Germinal center (tissue), 1 donor: ENCODE data around the gene CAMK2N2.

Experiments used
- DNase-seq: peaks from one replicate; pipeline ENCODE4 v3.0.0; 2012; ENCODE audit warnings: mixed read lengths, low spot score

CAMK2N2 gene

GRCh38 chr3:184240384-184241140 is 20.8 kb downstream of the CAMK2N2 start:
- DNase-seq, result no peak

DNA sequence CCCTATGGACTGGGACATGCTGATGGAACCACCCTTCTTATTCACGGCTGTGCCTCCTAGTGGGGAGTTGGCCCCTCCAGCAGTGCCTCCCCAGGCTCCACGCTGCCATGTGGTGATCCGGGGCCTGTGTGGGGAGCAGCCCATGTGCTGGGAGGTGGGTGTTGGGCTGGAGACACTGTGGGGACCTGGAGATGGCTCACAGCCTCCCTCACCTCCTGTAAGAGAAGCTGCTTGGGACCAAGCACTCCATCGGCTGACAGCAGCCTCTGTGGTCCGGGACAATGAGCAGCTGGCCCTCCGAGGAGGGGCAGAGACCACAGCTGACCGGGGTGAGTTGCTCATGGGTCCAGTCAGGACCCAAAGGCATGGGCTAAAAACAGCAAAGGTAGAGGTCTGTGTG is 21.6 kb downstream of the CAMK2N2 start:
- no peak for DNase-seq

- DNase-seq, result no peak
These were observed 22.1 kb downstream of the CAMK2N2 start for GRCh38 chr3:184239221-184239620.

DNA sequence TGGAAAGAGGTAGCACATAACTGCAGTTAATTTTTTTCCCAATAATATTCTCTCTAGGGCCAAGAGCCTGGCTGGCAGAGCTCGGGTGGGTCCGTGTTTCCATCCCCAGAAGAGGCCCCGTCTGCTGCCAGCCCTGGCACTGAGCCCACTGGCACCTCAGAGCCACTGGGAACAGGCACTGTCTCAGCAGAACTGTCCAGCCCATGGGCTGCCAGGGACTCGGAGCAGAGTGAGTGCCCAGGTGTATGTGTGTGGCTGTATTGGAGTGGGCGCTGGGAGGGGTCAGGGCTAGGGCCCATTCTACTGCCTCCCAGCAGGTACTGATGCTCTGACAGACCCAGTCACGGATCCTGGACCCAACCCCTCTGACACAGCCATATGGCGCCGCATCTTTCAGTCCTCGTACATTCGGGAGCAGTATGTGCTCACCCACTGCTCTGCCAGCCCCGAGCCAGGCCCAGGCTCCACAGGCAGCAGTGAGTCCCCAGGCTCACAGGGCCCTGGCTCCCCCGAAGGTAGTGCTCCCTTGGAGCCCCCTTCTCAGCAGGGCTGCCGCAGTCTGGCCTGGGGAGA is 23.0 kb downstream of the CAMK2N2 start:
- DNase-seq, result no peak

- no peak for DNase-seq
These were observed 23.5 kb downstream of the CAMK2N2 start for GRCh38 chr3:184237807-184238206.

- no peak for DNase-seq
These were observed 24.1 kb downstream of the CAMK2N2 start for GRCh38 chr3:184237211-184237610.

- no peak for DNase-seq
These were observed 24.7 kb downstream of the CAMK2N2 start for GRCh38 chr3:184236636-184237035.

GRCh38 chr3:184236033-184236410 is 25.3 kb downstream of the CAMK2N2 start:
- no peak for DNase-seq

GRCh38 chr3:184235381-184236032 is 25.8 kb downstream of the CAMK2N2 start:
- no peak for DNase-seq

DNA sequence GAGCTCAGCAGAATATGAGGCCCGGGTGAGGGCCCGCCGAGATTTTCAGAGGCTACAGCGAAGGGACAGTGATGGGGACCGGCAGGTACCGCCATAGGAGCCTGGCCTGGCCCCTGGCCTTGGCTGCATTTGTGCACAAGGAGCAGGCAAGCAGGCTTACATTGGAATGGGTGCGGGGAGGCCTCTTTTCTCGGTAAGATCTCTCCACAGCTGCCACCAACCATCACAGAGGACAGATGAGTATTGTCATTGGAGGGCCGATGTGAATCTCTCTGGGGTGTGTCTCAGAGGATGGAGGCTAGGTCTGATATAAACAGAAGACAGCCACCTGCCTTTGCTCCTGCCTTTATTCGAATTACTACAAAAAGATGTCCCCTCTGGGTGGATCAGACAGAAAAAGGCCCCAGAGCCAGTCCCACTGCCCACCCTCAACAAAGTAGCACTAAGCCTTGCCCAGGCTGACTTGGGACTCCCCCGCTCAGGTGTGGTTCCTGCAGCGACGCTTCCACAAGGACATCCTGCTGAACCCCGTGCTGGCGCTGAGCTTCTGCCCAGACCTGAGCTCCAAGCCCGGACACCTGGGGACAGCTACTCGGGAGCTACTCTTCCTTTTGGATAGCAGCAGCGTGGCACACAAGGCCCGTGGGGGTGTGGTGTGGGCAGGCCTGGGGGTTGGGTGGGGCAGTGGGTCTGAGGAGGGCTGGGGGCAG is 26.5 kb downstream of the CAMK2N2 start:
- DNase-seq, result no peak

GRCh38 chr3:184234224-184234623 is 27.1 kb downstream of the CAMK2N2 start:
- no peak for DNase-seq

DNA sequence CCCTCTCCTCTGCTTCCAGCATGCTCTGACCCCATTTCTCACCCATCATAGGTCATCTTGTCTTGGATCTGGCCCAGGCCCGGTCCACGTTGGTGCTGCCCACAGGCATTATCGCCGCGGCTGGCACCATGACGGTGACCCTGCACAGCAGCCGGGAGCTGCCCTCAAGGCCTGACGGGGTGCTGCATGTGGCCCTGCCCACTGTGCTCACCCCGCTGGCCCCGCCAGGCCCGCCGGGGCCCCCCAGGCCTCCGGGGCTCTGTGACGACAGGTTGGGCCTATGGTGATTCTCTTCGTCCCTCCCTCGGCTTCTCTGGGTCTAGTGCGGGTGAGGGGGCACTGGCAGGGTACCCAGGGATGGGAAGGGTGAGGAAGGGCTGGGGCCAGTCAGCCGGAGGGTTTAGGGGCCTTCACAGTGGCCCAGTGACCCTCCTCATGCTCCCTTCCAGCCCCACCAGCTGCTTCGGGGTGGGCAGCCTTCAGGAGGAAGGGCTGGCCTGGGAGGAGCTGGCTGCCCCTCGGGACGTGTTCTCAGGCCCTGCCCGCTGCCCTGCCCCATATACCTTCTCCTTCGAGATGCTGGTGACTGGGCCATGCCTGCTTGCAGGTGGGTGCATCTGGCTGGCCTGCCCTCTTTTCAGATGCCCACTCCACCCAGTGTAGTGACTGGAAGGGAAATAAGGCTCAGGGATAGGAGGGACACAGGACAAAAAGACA is 28.1 kb downstream of the CAMK2N2 start:
- no peak for DNase-seq

- no peak for DNase-seq
These were observed 29.7 kb downstream of the CAMK2N2 start for GRCh38 chr3:184231671-184232070.

DNA sequence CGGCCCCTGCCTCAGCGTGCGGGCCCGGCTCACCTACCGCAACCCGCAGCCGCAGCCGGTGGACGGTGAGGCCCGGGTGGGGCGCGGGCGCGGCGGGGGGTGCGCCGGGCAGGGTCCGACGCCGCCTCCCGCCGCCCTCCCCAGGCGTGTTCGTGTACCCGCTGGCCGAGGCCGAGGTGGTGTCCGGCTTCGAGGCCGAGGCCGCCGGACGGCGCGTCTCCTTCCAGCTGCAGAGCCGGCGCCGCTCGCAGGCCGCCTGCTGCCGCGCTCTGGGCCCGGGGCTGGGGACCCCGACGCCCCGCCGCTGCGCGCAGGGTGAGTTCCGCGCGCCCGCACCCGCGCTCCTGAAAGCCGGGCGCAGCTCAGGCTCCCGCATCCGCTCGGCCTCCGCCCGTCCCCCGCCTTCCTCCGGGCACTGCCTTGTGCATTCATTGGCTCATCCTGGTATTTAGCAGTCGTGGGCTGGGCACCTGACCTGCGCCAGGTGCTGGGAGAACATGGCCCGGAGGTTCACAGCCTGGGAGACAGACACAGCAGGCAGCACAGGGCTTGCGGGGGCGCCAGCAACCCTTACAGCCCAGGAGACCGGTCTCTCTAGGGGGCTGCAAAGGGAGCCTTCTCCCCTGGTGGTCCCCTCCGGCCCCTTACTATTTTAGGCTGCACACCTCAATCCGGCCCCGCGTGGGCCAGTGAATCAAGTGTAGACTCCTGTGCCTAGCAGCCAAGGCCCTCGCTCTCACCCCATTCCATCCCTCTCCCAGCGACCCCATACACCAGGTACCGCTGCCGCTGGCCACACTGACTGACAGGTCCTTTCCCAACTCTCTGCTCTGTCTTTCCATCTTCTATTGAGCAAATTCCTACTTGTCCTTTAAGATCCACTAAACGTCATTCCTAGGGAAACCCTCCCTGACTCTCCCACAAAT is 30.5 kb downstream of the CAMK2N2 start:
- DNase-seq, result no peak

- no peak for DNase-seq
These were observed 31.2 kb downstream of the CAMK2N2 start for GRCh38 chr3:184230081-184230602.

- DNase-seq, result peak; percentile 90
These were observed 31.8 kb downstream of the CAMK2N2 start, which contains the start of gene VWA5B2 for GRCh38 chr3:184229394-184230080. Gene VWA5B2, plus strand, starts transcription at chr3:184229585. Its CDS starts 944 bp downstream, at chr3:184230529.

DNA sequence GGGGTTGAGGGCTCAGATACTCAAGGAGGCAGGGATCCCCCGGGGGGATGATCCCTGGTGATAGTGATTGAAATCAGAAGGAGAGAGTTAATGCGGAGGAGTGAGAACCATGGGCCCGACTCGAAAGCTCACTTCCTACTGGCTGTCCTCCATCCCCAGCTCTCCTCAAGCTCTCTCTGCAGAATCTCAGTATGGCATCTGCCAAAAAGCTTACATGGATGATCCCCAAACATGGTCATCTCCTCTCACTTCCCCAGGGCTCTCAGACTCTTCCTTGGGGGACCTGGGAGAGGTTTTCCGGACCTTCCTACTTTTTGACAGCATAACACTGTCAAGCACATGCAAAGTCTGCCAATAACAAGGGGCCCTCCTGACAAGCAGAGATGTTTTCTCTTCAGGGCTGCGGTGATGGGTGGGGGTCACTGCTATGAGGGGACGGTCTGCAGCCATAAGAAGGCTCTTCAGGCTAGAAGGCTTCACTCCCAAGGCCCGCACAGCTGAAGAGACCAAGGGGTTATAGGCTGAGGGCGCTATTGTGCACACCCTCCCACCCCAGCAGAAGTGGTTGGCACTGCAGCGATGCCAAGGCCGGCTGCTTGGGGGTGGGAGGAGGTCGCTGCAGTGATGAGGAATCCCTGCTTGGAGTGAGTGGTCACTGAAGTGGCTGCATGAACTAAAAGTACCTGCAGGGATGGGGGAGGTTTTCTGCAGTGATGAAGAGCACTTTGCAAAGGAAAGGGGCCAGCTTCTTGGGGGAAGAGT is 32.8 kb downstream of the CAMK2N2 start:
- no peak for DNase-seq

GRCh38 chr3:184227481-184227935 is 33.8 kb downstream of the CAMK2N2 start:
- DNase-seq, result peak; percentile 76

DNA sequence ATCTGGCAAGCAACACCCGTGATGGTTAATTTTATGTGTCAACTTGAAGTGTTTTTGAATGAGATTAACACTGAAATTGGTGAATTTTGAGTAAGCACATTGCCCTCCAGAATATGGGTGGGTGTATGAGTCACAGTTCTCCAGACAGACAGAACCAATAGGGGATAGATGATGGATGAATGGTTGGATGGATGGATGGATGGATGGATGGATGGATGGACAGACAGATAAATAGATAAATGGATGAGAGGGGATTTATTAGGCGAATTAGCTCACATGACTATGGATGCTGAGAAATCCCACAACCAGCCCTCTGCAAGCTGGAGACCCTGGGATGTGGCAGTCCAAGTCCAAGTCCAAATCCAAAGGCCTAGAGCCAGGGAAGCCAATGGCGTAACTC is 37.4 kb downstream of the CAMK2N2 start:
- DNase-seq, result no peak
